HFF-Myc (cell line): Measurements from ENCODE around the gene CEACAM7.

Experiments
- DNase-seq: peaks from one replicate; pipeline ENCODE4 v3.0.0-alpha.2; 2011; ENCODE audit warnings: low read depth; ENCODE audit errors: extremely low read depth
- H3K4me3 ChIP-seq: replicated peaks from 2 replicates; pipeline ENCODE4 v1.5.1; 2011; ENCODE audit warnings: low read depth, mild to moderate bottlenecking, control low read depth, low read length
- TF ChIP-seq, protein P1 (sequence below): IDR thresholded peaks from 2 replicates; pipeline ENCODE4 v1.5.1; 2012; ENCODE audit warnings: mild to moderate bottlenecking, low read depth, low read length, control low read depth; ENCODE audit errors: missing control alignments

CEACAM7 gene

DNA sequence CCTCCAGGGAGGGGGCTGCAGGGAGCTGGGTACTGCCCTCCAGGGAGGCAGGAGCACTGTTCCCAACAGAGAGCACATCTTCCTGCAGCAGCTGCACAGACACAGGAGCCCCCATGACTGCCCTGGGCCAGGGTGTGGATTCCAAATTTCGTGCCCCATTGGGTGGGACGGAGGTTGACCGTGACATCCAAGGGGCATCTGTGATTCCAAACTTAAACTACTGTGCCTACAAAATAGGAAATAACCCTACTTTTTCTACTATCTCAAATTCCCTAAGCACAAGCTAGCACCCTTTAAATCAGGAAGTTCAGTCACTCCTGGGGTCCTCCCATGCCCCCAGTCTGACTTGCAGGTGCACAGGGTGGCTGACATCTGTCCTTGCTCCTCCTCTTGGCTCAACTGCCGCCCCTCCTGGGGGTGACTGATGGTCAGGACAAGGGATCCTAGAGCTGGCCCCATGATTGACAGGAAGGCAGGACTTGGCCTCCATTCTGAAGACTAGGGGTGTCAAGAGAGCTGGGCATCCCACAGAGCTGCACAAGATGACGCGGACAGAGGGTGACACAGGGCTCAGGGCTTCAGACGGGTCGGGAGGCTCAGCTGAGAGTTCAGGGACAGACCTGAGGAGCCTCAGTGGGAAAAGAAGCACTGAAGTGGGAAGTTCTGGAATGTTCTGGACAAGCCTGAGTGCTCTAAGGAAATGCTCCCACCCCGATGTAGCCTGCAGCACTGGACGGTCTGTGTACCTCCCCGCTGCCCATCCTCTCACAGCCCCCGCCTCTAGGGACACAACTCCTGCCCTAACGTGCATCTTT lies 12.5 kb upstream of the CEACAM7 start:
- no peak for DNase-seq
- H3K4me3 ChIP-seq = no peak overlapping the region
- TF ChIP-seq, protein P1, sequence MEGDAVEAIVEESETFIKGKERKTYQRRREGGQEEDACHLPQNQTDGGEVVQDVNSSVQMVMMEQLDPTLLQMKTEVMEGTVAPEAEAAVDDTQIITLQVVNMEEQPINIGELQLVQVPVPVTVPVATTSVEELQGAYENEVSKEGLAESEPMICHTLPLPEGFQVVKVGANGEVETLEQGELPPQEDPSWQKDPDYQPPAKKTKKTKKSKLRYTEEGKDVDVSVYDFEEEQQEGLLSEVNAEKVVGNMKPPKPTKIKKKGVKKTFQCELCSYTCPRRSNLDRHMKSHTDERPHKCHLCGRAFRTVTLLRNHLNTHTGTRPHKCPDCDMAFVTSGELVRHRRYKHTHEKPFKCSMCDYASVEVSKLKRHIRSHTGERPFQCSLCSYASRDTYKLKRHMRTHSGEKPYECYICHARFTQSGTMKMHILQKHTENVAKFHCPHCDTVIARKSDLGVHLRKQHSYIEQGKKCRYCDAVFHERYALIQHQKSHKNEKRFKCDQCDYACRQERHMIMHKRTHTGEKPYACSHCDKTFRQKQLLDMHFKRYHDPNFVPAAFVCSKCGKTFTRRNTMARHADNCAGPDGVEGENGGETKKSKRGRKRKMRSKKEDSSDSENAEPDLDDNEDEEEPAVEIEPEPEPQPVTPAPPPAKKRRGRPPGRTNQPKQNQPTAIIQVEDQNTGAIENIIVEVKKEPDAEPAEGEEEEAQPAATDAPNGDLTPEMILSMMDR = no peak

- H3K4me3 ChIP-seq = no peak overlapping the region
- TF ChIP-seq, protein P1 = no peak
- no peak for DNase-seq
These were observed 11.9 kb upstream of the CEACAM7 start for GRCh38 chr19:41699968-41700323.

DNA sequence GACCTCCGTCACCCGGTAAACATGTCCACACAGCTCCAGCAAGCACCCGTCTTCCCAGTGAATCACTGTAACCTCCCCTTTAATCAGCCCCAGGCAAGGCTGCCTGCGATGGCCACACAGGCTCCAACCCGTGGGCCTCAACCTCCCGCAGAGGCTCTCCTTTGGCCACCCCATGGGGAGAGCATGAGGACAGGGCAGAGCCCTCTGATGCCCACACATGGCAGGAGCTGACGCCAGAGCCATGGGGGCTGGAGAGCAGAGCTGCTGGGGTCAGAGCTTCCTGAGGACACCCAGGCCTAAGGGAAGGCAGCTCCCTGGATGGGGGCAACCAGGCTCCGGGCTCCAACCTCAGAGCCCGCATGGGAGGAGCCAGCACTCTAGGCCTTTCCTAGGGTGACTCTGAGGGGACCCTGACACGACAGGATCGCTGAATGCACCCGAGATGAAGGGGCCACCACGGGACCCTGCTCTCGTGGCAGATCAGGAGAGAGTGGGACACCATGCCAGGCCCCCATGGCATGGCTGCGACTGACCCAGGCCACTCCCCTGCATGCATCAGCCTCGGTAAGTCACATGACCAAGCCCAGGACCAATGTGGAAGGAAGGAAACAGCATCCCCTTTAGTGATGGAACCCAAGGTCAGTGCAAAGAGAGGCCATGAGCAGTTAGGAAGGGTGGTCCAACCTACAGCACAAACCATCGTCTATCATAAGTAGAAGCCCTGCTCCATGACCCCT lies 11.3 kb upstream of the CEACAM7 start:
- TF ChIP-seq, protein P1 = no peak
- DNase-seq = no peak
- no peak overlapping the region for H3K4me3 ChIP-seq

- no peak overlapping the region for H3K4me3 ChIP-seq
- TF ChIP-seq, protein P1 = no peak
- DNase-seq = no peak
These were observed 10.7 kb upstream of the CEACAM7 start for GRCh38 chr19:41698746-41699230.

DNA sequence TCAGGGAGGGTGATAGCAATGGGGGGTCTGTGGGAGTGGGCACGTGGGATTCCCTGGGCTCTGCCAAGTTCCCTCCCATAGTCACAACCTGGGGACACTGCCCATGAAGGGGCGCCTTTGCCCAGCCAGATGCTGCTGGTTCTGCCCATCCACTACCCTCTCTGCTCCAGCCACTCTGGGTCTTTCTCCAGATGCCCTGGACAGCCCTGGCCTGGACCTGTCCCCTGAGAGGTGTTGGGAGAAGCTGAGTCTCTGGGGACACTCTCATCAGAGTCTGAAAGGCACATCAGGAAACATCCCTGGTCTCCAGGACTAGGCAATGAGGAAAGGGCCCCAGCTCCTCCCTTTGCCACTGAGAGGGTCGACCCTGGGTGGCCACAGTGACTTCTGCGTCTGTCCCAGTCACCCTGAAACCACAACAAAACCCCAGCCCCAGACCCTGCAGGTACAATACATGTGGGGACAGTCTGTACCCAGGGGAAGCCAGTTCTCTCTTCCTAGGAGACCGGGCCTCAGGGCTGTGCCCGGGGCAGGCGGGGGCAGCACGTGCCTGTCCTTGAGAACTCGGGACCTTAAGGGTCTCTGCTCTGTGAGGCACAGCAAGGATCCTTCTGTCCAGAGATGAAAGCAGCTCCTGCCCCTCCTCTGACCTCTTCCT lies 9.3 kb upstream of the CEACAM7 start:
- no peak overlapping the region for H3K4me3 ChIP-seq
- TF ChIP-seq, protein P1 = no peak

GRCh38 chr19:41696402-41697197 lies 8.5 kb upstream of the CEACAM7 start:
- DNase-seq = no peak
- H3K4me3 ChIP-seq = no peak overlapping the region
- TF ChIP-seq, protein P1 = no peak

More for the DNA sequence above, 9.3 kb upstream of the CEACAM7 start:
- DNase-seq = no peak
